ENCODE measurements around the gene RABGEF1.
"Not testable (repeated sequence)": the region's sequence is repeated elsewhere in the genome, so short reads cannot be mapped to it uniquely, and the experiment has no call there.

Gene RABGEF1

DNA sequence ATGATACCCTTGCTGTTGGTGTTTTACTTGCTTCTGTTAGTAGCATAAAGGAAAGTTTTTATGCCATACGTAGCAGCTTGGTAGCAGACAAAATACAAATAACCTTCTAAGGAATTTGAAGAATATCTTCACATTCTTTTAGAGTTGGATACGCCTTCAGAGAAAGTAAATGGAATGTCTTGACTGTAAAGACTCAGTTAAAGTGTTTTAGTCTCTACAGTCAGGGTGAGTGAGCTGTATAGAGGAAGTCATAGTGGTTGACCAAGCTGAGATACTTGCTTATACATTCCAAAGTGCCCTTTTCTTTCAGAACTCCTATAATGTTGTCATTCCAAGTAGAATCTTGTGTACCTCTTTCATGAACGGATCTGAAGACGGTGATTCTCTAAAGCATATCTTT is 37.7 kb downstream of the RABGEF1 start:
- DNase-seq (ENCODE audit: low read depth) = no peak
- TF ChIP-seq, protein P1, sequence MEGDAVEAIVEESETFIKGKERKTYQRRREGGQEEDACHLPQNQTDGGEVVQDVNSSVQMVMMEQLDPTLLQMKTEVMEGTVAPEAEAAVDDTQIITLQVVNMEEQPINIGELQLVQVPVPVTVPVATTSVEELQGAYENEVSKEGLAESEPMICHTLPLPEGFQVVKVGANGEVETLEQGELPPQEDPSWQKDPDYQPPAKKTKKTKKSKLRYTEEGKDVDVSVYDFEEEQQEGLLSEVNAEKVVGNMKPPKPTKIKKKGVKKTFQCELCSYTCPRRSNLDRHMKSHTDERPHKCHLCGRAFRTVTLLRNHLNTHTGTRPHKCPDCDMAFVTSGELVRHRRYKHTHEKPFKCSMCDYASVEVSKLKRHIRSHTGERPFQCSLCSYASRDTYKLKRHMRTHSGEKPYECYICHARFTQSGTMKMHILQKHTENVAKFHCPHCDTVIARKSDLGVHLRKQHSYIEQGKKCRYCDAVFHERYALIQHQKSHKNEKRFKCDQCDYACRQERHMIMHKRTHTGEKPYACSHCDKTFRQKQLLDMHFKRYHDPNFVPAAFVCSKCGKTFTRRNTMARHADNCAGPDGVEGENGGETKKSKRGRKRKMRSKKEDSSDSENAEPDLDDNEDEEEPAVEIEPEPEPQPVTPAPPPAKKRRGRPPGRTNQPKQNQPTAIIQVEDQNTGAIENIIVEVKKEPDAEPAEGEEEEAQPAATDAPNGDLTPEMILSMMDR (IDR thresholded peaks at IDR 0.05; ENCODE audit: control insufficient read depth, insufficient read depth, low read depth, low read length, missing control alignments) = no peak
- H3K4me3 ChIP-seq (ENCODE audit: control insufficient read depth, low read depth, low read length) = no peak overlapping the region

DNA sequence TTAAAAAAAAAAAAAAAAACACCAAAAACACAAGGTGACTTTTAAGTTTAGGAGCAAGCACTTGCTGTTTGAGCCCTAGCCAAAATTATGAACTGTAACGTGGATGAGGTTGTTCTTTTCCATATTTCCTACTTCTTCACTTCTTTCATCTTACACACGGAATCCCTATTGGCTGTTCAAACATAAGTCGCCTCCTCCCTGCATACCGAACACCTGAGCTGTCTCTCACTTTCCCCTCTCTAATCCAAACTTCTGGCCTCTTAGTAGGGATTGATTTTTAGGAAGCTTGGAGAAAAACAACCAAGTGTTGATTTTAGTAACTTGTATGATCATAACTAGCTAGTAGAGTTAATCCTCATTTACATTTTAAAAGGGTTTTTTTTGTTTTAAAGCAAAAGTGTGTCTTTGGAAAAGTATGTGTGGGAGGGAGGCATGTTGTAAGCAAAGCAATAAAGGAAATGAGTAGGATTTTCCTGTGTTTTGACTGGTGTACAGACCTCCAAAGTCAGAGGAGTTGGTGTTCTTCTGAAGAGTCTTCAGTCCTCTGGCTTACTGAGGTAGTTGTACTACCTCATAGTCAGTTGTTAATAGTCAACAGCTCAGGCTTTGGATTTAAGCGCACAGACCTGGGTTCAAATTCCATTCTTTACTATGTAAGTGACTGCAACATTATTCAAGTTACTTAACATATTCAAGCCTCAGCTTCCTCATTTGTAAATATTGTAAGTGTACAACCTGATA is 39.3 kb downstream of the RABGEF1 start:
- TF ChIP-seq, protein P1 (IDR thresholded peaks at IDR 0.05; ENCODE audit: control insufficient read depth, insufficient read depth, low read depth, low read length, missing control alignments) = no peak
- DNase-seq (ENCODE audit: low read depth) = no peak
- no peak overlapping the region for H3K4me3 ChIP-seq (ENCODE audit: control insufficient read depth, low read depth, low read length)

GRCh38 chr7:66781408-66782090 is 41.0 kb downstream of the RABGEF1 start:
- TF ChIP-seq, protein P1 (IDR thresholded peaks at IDR 0.05; ENCODE audit: control insufficient read depth, insufficient read depth, low read depth, low read length, missing control alignments) = no peak
- no peak for DNase-seq (ENCODE audit: low read depth)
- H3K4me3 ChIP-seq (ENCODE audit: control insufficient read depth, low read depth, low read length) = no peak overlapping the region

- H3K4me3 ChIP-seq (ENCODE audit: control insufficient read depth, low read depth, low read length); DNase-seq (ENCODE audit: low read depth): not testable (repeated sequence)
These were observed 42.3 kb downstream of the RABGEF1 start for GRCh38 chr7:66782875-66783274.

DNA sequence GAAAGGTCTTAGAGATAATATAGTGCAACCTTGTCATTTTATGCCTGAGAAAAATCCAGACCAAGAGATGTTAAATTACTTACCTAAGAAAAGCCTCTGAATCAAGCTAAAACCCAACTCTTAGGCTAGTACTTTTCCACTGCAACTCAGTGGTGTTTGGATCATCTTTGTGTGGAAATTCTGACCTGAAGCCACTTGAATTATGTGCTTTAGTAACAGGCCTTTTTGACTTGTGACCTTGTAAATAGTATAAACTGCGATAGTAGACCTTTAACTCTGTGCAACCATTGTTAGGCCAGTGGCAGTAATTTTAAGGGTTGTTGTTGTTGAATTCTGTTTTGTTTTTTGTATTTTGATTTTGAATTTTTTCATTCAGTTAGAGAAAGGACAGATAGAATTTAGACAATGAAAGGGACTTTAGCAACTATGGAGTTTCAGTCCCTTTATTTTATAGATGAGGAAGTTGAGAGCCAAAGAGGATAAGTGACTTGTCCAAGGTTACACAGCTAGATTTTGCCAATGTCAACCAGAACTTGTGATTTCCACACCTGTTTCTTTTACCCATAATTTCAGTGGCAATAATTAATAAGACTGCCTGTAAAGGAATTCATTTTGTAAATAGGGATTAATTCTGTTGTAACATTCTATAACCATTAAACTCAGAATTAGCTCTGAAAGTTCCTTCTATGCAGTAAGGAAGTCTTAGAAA is 43.5 kb downstream of the RABGEF1 start:
- not testable (repeated sequence) for DNase-seq (ENCODE audit: low read depth); H3K4me3 ChIP-seq (ENCODE audit: control insufficient read depth, low read depth, low read length)

DNA sequence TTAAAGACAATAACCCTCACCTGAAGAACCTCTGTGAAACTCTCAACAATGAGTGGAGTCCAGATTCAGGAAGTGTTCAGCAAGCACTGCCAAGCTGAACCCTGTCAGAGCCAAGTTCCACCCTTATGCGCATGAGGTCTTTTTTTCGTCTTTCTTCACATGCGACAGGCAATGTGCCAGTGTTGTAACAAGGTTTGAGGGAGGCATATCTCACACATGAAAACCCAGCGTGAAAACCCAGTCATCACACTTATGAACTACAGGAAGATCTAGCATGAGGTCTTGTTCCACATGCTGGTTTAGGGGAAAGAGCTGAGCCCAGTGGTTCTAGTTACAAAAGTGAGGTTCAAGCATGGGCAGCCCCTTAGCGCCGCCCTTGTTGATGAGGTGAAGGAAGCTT is 49.7 kb downstream of the RABGEF1 start:
- H3K4me3 ChIP-seq (ENCODE audit: control insufficient read depth, low read depth, low read length) = no peak overlapping the region
- DNase-seq (ENCODE audit: low read depth) = no peak
- TF ChIP-seq, protein P1 (IDR thresholded peaks at IDR 0.05; ENCODE audit: control insufficient read depth, insufficient read depth, low read depth, low read length, missing control alignments) = no peak

DNA sequence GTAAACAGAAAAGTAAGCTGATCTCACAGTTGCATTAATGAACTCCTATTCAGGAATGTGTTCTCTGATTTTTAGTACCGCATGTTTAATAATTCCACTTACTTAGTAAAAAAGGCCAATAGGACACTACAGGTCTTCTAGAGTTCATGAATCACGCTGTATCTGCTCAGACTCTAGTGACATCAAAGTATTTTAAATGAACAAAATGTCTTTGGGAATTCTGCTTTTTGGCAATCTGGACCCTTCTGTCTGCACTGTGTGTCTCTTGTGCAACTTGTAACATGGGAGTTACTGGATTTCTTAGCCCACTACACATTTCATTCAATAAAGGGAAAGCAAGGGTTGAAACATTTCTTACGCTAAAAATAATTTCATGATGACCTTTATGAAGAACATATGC is 50.2 kb downstream of the RABGEF1 start:
- TF ChIP-seq, protein P1 (IDR thresholded peaks at IDR 0.05; ENCODE audit: control insufficient read depth, insufficient read depth, low read depth, low read length, missing control alignments) = no peak
- no peak for DNase-seq (ENCODE audit: low read depth)
- H3K4me3 ChIP-seq (ENCODE audit: control insufficient read depth, low read depth, low read length) = no peak overlapping the region
